PC-3 (cell line): Measurements from ENCODE around the gene KRT7. TPM values are rescaled to one million over a fixed set of nuclear protein-coding genes. Genes with fewer than 3 reads are reported as not detected.

Experiments
- ATAC-seq: fragments of 200-7000 bp; cut with Tn5 transposase; 2 replicates; pipeline ENCODE4 v1.9.1; 2020; ENCODE audit warnings: mild to moderate bottlenecking, moderate library complexity
- BruUV-seq: library from RNA; stranded (reverse); fragments of 400-500 nt; replicated peaks from 2 replicates; lab custom pipeline; 2021; lab: Mats Ljungman, UMichigan
- CTCF ChIA-PET: fragments of 300-600 bp; sonication (Branson Sonifier 250); formaldehyde crosslinking; loops from one replicate; lab custom pipeline; 2022; ENCODE audit warnings: antibody characterized with exemption; lab: Charles Lee
- POLR2A ChIA-PET: fragments of 300-600 bp; sonication (Branson Sonifier 250); formaldehyde crosslinking; loops from one replicate; lab custom pipeline; 2022; ENCODE audit warnings: antibody characterized with exemption; ENCODE audit not compliant: unreplicated experiment; lab: Charles Lee
- DNase-seq: peaks from one replicate; pipeline ENCODE4 v3.0.0-alpha.2; 2015
- H2AFZ ChIP-seq: fragments of 300-600 bp; sonication (generic); 2 replicates; pipeline ENCODE4 v1.6.0; 2016; ENCODE audit warnings: antibody characterized with exemption, low read length
- H3F3A ChIP-seq: fragments of 300-600 bp; sonication (generic); one replicate; pipeline ENCODE4 v1.6.0; 2017; ENCODE audit warnings: antibody characterized with exemption, low read length, control low read depth, mild to moderate bottlenecking; ENCODE audit not compliant: unreplicated experiment
- H3K27ac ChIP-seq: fragments of 300-600 bp; sonication (generic); 2 replicates; pipeline ENCODE4 v1.5.1; 2016; ENCODE audit warnings: mild to moderate bottlenecking, low read length
- H3K27me3 ChIP-seq: fragments of 300-600 bp; sonication (generic); 2 replicates; pipeline ENCODE4 v1.6.1; 2016; ENCODE audit warnings: low read length, mixed read lengths
- H3K36me3 ChIP-seq: fragments of 300-600 bp; sonication (generic); 2 replicates; pipeline ENCODE4 v1.6.1; 2016; ENCODE audit warnings: low read depth, mixed run types, low read length, mixed read lengths
- H3K4me1 ChIP-seq: fragments of 300-600 bp; sonication (generic); 2 replicates; pipeline ENCODE4 v1.5.1; 2016; ENCODE audit warnings: low read length; ENCODE audit not compliant: insufficient read depth
- H3K4me2 ChIP-seq: fragments of 300-600 bp; sonication (generic); 2 replicates; pipeline ENCODE4 v1.6.0; 2016; ENCODE audit warnings: low read length
- H3K4me3 ChIP-seq: fragments of 300-600 bp; sonication (generic); 2 replicates; pipeline ENCODE4 v1.5.1; 2016; ENCODE audit warnings: mild to moderate bottlenecking, low read length, mixed read lengths
- H3K79me2 ChIP-seq: fragments of 300-600 bp; sonication (generic); 2 replicates; pipeline ENCODE4 v1.6.1; 2017; ENCODE audit warnings: low read length, mixed read lengths
- H3K9ac ChIP-seq: fragments of 300-600 bp; sonication (generic); 2 replicates; pipeline ENCODE4 v1.6.0; 2016; ENCODE audit warnings: mild to moderate bottlenecking, low read length
- H3K9me2 ChIP-seq: fragments of 300-600 bp; sonication (generic); replicated peaks from 2 replicates; pipeline ENCODE4 v1.6.1; 2016; ENCODE audit warnings: mixed run types, low read length, mixed read lengths
- H3K9me3 ChIP-seq: fragments of 300-600 bp; sonication (generic); 2 replicates; pipeline ENCODE4 v1.6.1; 2016; ENCODE audit warnings: low read length, mixed read lengths
- H4K20me1 ChIP-seq: fragments of 300-600 bp; sonication (generic); 2 replicates; pipeline ENCODE4 v1.6.1; 2016; ENCODE audit warnings: low read length, mixed read lengths
- EZH2 ChIP-seq: fragments of 300-600 bp; sonication (generic); IDR thresholded peaks from one replicate; pipeline ENCODE4 v1.6.1; 2017; ENCODE audit warnings: antibody characterized with exemption, mild to moderate bottlenecking, low read length; ENCODE audit not compliant: unreplicated experiment
- EZH2phosphoT487 ChIP-seq: fragments of 300-600 bp; sonication (generic); IDR thresholded peaks from 2 replicates; pipeline ENCODE4 v1.6.1; 2018; ENCODE audit warnings: mild to moderate bottlenecking, antibody characterized with exemption, low read length, borderline replicate concordance
- intact Hi-C: fragments of 100-400 bp; cut with micrococcal nuclease; formaldehyde crosslinking; loops from 2 replicates; pipeline ENCODE4 v1.9.0; 2023
- total RNA-seq: library from RNA; depleted of rRNA; stranded (reverse); fragments of >200 nt; gene quantifications from 2 replicates; pipeline ENCODE4 v1.2.3, GENCODE V29; 2014
- TF ChIP-seq, protein P1 (sequence below): fragments of 300-600 bp; sonication (generic); conservative IDR thresholded peaks from 2 replicates; pipeline ENCODE4 v1.5.1; 2017; ENCODE audit warnings: antibody characterized with exemption, low read depth, mild to moderate bottlenecking, low read length

KRT7 gene
- total RNA-seq, 1 experiment from 2014 or later: 2,144 TPM

DNA sequence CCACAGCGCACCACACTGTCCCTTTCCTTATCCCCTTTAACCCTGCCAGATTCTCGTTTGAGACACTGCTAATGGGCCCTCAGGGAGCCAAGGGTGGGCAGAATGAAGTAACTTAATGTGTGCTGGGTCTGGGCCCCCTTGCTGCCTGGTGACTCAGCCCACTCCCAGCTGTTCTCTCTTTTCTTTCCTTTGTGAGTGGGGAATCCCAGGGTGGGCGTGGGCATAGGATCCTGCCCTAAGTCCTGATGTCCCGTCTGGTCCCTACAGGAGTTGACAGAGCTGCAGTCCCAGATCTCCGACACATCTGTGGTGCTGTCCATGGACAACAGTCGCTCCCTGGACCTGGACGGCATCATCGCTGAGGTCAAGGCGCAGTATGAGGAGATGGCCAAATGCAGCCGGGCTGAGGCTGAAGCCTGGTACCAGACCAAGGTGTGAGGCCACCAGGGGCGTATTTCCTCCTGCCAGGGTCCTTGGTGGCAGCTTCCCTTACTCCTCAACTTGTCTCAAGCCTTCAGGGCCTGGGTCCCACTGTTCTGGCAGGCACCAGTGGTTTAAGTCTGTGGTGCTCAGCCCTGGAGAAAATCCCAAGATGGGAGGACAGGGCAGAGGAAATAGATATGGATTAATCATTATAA, 8.3 kb downstream of the KRT7 start:
- CTCF ChIA-PET: no interaction called here
- Histone ChIP-seq H3K9me2 (no peaks in the 10 kb centered on the region), H3F3A (peaks cover 34% of the 10 kb centered on the region), H2AFZ (no peak overlapping the region), H3K27ac (peak overlapping the region; percentile 46), H3K27me3 (no peaks in the 10 kb centered on the region), H4K20me1 (peaks cover 12% of the 10 kb centered on the region), H3K4me1 (peaks cover 92% of the 10 kb centered on the region), H3K79me2 (peaks cover 23% of the 10 kb centered on the region), H3K9ac (no peak overlapping the region), H3K4me2 (peak overlapping the region; percentile 22), H3K4me3 (no peak overlapping the region), H3K9me3 (no peaks in the 10 kb centered on the region), H3K36me3 (peaks cover 70% of the 10 kb centered on the region)
- no TSS peak for BruUV-seq
- TF ChIP-seq EZH2phosphoT487 (no peak), EZH2 (no peak)
- TF ChIP-seq, protein P1, sequence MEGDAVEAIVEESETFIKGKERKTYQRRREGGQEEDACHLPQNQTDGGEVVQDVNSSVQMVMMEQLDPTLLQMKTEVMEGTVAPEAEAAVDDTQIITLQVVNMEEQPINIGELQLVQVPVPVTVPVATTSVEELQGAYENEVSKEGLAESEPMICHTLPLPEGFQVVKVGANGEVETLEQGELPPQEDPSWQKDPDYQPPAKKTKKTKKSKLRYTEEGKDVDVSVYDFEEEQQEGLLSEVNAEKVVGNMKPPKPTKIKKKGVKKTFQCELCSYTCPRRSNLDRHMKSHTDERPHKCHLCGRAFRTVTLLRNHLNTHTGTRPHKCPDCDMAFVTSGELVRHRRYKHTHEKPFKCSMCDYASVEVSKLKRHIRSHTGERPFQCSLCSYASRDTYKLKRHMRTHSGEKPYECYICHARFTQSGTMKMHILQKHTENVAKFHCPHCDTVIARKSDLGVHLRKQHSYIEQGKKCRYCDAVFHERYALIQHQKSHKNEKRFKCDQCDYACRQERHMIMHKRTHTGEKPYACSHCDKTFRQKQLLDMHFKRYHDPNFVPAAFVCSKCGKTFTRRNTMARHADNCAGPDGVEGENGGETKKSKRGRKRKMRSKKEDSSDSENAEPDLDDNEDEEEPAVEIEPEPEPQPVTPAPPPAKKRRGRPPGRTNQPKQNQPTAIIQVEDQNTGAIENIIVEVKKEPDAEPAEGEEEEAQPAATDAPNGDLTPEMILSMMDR: no peak
- peak; percentile 32 for DNase-seq
- POLR2A ChIA-PET: interaction anchor here (0.6 kb wide), 3 partner anchors 19 to 55 kb away, joined by 3 to 8 read pairs (median 3); no protein-coding TSS in a partner anchor
- intact Hi-C loops: no loop called here
- ATAC-seq: no peak

DNA sequence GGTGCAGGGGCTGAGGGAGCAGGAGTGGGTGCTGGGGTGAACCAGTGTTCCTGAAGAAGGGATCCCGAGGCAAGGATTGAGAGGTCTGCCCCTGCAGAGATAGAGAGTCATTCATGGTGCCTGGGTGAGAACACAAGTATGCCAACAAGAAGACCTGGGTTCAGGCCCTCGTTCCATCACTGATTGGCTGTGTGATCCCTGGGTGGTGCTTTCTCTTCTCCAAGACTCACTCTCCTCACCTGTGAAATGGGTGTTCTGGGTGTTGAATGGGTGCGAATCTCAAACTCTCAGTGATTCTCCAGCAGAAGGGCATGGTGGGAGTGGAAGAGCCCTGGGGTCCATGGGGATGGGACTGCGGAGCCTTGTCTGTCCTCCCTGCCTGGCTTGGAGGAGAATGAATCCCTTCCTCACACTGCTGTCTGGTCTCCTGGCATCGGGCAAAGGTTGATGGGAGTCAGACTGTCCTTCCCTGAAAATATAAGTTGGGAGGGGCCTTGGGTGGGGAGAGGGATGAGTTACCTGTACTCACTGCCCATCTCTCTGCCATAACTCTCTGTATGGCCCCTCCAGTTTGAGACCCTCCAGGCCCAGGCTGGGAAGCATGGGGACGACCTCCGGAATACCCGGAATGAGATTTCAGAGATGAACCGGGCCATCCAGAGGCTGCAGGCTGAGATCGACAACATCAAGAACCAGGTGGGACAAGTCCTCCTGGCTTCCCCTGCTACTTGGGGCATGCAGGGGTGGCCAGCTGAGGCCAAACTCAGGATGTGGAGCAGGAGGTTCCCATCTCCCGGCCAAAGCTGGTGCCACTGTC, 9.6 kb downstream of the KRT7 start:
- Histone ChIP-seq H3K4me2 (peak overlapping the region; percentile 74), H2AFZ (no peak overlapping the region), H3K9me3 (no peaks in the 10 kb centered on the region), H3K27ac (peak overlapping the region; percentile 96), H3K9ac (peak overlapping the region; percentile 77), H3F3A (peaks cover 38% of the 10 kb centered on the region), H3K4me1 (peaks cover 92% of the 10 kb centered on the region), H3K27me3 (no peaks in the 10 kb centered on the region), H4K20me1 (no peaks in the 10 kb centered on the region; the same call in 1 of the 2 replicates), H3K79me2 (peaks cover 12% of the 10 kb centered on the region; the same call in 1 of the 2 replicates), H3K9me2 (no peaks in the 10 kb centered on the region), H3K36me3 (peaks cover 62% of the 10 kb centered on the region), H3K4me3 (0 out of 2 replicates have a peak overlapping the region, but pooled peaks have one; percentile 12)
- TF ChIP-seq EZH2 (no peak), EZH2phosphoT487 (no peak)
- TF ChIP-seq, protein P1: no peak
- peak; percentile 14 for DNase-seq
- ATAC-seq: no peak
- ChIA-PET CTCF (interaction anchor here (0.6 to 1.6 kb wide), 3 partner anchors 10 to 762 kb away, joined by 3 to 7 read pairs (median 5); no protein-coding TSS in a partner anchor), POLR2A (interaction anchor here (0.5 to 0.7 kb wide), 4 partner anchors 12 to 88 kb away, joined by 3 to 6 read pairs (median 4); no protein-coding TSS in a partner anchor)
- BruUV-seq: no TSS peak
- intact Hi-C loops: no loop called here
